Cardiac muscle cell (in vitro differentiated cells and primary cell): ENCODE results near the gene SLC29A1. TPM values are rescaled to one million over a fixed set of nuclear protein-coding genes. Genes with fewer than 3 reads are reported as not detected.
A peak's percentile ranks its signal among the peaks of the same experiment; 100 is the strongest.

Experiments
- DNase-seq, 2 donors: peaks; one replicate each; pipeline versions ENCODE4 v3.0.0 to v3.0.0-alpha.2; 2010 to 2017; ENCODE audit warnings: low read depth in 1 of 2, low spot score in 1 of 2
- H3K27ac ChIP-seq: fragments of 200-600 bp; sonication (generic); 2 replicates; pipeline ENCODE4 v1.5.1; 2016
- H3K27me3 ChIP-seq: fragments of 200-600 bp; sonication (generic); 2 replicates; pipeline ENCODE4 v1.6.0; 2016; ENCODE audit warnings: control low read depth
- H3K36me3 ChIP-seq: fragments of 200-600 bp; sonication (generic); 2 replicates; pipeline ENCODE4 v1.5.1; 2016; ENCODE audit warnings: control low read depth
- H3K4me1 ChIP-seq: fragments of 200-600 bp; sonication (generic); 2 replicates; pipeline ENCODE4 v1.8.1; 2017; ENCODE audit warnings: low read depth, mild to moderate bottlenecking, mixed run types
- H3K4me3 ChIP-seq: fragments of 200-600 bp; sonication (generic); 2 replicates; pipeline ENCODE4 v1.5.1; 2016; ENCODE audit warnings: mild to moderate bottlenecking
- H3K9me3 ChIP-seq: fragments of 200-600 bp; sonication (generic); 2 replicates; pipeline ENCODE4 v1.5.1; 2017; ENCODE audit warnings: low read depth, mild to moderate bottlenecking, control low read depth
- polyA plus RNA-seq: library from polyadenylated mRNA; unstranded; fragments of >200 nt; fragmentation: Nextera tagmentation; extraction: Ambion mirVana; gene quantifications from 2 replicates; pipeline ENCODE4 v1.2.1, GENCODE V29; 2016
- total RNA-seq: library from RNA; depleted of rRNA; stranded (reverse); fragments of >200 nt; gene quantifications from 2 replicates; pipeline ENCODE4 v1.2.3, GENCODE V29; 2016
- TF ChIP-seq, protein P1 (sequence below): IDR thresholded peaks from 2 replicates; pipeline ENCODE4 v1.5.1; 2012; ENCODE audit warnings: low read depth, mild to moderate bottlenecking, low read length

Gene SLC29A1
- total and polyA plus RNA-seq, 2 experiments from 2014 or later, result 62.7 to 88.7 TPM

DNA sequence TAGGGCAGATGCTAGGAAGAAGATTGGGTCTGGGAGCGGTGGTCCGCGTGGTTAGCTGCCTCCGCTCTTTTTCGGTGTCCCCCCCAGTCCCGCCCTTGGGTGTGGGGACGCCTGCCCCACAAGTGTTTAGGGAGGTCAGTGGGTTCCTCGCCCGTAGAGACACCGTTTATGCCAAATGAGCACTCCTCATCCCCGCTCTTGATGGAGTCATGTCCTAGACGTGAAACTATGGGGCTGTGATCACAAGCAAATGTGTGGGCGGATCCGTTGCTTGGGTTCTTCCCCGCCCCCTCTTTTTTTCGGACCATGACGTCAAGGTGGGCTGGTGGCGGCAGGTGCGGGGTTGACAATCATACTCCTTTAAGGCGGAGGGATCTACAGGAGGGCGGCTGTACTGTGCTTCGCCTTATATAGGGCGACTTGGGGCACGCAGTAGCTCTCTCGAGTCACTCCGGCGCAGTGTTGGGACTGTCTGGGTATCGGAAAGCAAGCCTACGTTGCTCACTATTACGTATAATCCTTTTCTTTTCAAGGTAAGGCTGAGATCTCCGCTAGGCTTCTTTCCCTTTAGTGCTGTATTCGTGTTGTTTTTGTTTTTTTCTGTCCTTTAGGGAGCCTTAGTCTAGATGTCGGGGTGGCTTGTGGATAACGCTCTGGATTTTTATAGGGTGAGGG, 23.4 kb downstream of the SLC29A1 start, which contains the start of gene HSP90AB1:
Gene HSP90AB1, plus strand, starts transcription at position 439 of the 675 bp plus-strand sequence. CDS start 1,529 bp downstream, outside the sequence.
- Histone ChIP-seq H3K9me3 (no peaks in the 10 kb centered on the region), H3K4me3 (peak within 1 kb of the TSS; percentile 93), H3K27ac (peak within 1 kb of the TSS; percentile 91), H3K4me1 (peaks cover 8% of the 10 kb centered on the region), H3K36me3 (peaks cover 30% of the 10 kb centered on the region), H3K27me3 (no peaks in the 10 kb centered on the region)
- TF ChIP-seq, protein P1, sequence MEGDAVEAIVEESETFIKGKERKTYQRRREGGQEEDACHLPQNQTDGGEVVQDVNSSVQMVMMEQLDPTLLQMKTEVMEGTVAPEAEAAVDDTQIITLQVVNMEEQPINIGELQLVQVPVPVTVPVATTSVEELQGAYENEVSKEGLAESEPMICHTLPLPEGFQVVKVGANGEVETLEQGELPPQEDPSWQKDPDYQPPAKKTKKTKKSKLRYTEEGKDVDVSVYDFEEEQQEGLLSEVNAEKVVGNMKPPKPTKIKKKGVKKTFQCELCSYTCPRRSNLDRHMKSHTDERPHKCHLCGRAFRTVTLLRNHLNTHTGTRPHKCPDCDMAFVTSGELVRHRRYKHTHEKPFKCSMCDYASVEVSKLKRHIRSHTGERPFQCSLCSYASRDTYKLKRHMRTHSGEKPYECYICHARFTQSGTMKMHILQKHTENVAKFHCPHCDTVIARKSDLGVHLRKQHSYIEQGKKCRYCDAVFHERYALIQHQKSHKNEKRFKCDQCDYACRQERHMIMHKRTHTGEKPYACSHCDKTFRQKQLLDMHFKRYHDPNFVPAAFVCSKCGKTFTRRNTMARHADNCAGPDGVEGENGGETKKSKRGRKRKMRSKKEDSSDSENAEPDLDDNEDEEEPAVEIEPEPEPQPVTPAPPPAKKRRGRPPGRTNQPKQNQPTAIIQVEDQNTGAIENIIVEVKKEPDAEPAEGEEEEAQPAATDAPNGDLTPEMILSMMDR, result no peak
- peak; percentile 97 to 99 for DNase-seq

GRCh38 chr6:44247338-44248302, 24.2 kb downstream of the SLC29A1 start:
- peak; percentile 71 to 73 for DNase-seq
- H3K36me3 ChIP-seq, result peaks cover 38% of the 10 kb centered on the region

DNA sequence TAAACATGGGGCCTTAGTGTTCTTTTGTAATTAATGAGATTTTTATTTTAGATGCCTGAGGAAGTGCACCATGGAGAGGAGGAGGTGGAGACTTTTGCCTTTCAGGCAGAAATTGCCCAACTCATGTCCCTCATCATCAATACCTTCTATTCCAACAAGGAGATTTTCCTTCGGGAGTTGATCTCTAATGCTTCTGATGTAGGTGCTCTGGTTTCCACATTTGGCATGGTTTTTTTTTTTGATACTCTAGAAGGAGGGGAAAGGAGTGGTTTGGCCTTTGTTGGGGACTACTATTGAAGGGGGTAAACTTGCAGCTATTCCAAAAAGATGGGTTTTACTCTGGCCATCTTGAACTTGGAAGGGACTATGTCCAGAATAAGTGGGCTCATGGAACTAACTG, 25.2 kb downstream of the SLC29A1 start:
- Histone ChIP-seq H3K4me1 (peaks cover 8% of the 10 kb centered on the region), H3K4me3 (peak overlapping the region; percentile 93), H3K27me3 (no peaks in the 10 kb centered on the region), H3K9me3 (no peaks in the 10 kb centered on the region), H3K27ac (peak overlapping the region; percentile 91), H3K36me3 (peaks cover 48% of the 10 kb centered on the region)
- no peak for DNase-seq
- TF ChIP-seq, protein P1, result no peak

More at GRCh38 chr6:44247338-44248302, 24.2 kb downstream of the SLC29A1 start:
- H3K4me3 ChIP-seq, result peak overlapping the region; percentile 93
- peak overlapping the region; percentile 91 for H3K27ac ChIP-seq
- no peaks in the 10 kb centered on the region for H3K9me3 ChIP-seq
- no peaks in the 10 kb centered on the region for H3K27me3 ChIP-seq
- peaks cover 8% of the 10 kb centered on the region for H3K4me1 ChIP-seq
- TF ChIP-seq, protein P1, result no peak

DNA sequence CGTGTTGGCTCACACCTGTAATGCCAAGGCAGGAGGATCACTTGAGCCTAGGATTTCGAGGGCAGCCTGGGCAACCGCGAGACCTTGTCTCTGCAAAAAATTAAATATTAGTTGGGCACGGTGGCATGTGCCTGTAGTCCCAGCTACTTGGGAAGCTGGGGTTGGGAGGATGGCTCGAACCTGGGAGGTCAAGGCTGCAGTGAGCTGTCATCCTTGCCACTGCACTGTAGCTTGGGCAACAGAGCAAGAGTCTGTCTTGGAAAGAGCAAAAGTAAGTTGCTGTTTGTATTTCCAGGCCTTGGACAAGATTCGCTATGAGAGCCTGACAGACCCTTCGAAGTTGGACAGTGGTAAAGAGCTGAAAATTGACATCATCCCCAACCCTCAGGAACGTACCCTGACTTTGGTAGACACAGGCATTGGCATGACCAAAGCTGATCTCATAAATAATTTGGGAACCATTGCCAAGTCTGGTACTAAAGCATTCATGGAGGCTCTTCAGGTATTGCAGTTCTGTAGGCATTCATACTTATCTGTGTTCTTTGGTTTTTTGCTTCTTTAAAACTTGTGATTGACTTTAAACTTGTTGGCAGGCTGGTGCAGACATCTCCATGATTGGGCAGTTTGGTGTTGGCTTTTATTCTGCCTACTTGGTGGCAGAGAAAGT, 25.8 kb downstream of the SLC29A1 start:
- TF ChIP-seq, protein P1, result no peak
- Histone ChIP-seq H3K27me3 (no peaks in the 10 kb centered on the region), H3K4me3 (no peak overlapping the region), H3K27ac (peak overlapping the region; percentile 31), H3K36me3 (peaks cover 54% of the 10 kb centered on the region), H3K4me1 (peaks cover 8% of the 10 kb centered on the region), H3K9me3 (no peaks in the 10 kb centered on the region)
- DNase-seq, result no peak

DNA sequence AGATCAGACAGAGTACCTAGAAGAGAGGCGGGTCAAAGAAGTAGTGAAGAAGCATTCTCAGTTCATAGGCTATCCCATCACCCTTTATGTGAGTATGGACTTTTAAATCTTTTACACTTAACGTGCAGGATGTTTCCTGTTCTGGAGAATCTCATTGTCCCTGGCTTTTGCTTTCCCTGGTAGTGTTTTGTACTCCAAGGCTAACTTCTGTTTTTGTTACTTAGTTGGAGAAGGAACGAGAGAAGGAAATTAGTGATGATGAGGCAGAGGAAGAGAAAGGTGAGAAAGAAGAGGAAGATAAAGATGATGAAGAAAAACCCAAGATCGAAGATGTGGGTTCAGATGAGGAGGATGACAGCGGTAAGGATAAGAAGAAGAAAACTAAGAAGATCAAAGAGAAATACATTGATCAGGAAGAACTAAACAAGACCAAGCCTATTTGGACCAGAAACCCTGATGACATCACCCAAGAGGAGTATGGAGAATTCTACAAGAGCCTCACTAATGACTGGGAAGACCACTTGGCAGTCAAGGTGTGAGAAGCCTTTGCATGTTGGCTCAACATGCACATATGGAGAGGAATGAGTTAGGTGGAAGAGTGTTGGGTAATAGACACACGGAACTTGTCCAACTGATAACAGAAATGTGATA, 26.8 kb downstream of the SLC29A1 start:
- no peak for DNase-seq
- peaks cover 64% of the 10 kb centered on the region for H3K36me3 ChIP-seq
- H3K4me1 ChIP-seq, result peaks cover 8% of the 10 kb centered on the region
- H3K9me3 ChIP-seq, result no peaks in the 10 kb centered on the region
- TF ChIP-seq, protein P1, result no peak
- no peak overlapping the region for H3K27ac ChIP-seq
- H3K4me3 ChIP-seq, result no peak overlapping the region
- H3K27me3 ChIP-seq, result no peaks in the 10 kb centered on the region
